Fibroblast of the aortic adventitia (primary cell): ENCODE measurements around the gene VPS36. TPM values are rescaled to one million over a fixed set of nuclear protein-coding genes. Genes with fewer than 3 reads are reported as not detected.
A peak's percentile ranks its signal among the peaks of the same experiment; 100 is the strongest.

Source experiments
- DNase-seq: peaks from one replicate; pipeline ENCODE4 v3.0.0-alpha.2; 2010; ENCODE audit warnings: low read depth
- H3K4me3 ChIP-seq: 2 replicates; pipeline ENCODE4 v1.5.1; 2011; ENCODE audit warnings: low read depth, mild to moderate bottlenecking, control low read depth, low read length, moderate library complexity
- total RNA-seq: library from RNA; depleted of rRNA; stranded (reverse); fragments of >200 nt; gene quantifications from 2 replicates; pipeline ENCODE4 v1.2.3, GENCODE V29; 2012; ENCODE audit warnings: low replicate concordance
- TF ChIP-seq, protein P1 (sequence below): IDR thresholded peaks from 2 replicates; pipeline ENCODE4 v1.5.1; 2011; ENCODE audit warnings: mild to moderate bottlenecking, low read length, control low read depth, inconsistent platforms; ENCODE audit not compliant: insufficient read depth

Gene VPS36
- total RNA-seq, 1 donor: 39.1 TPM

DNA sequence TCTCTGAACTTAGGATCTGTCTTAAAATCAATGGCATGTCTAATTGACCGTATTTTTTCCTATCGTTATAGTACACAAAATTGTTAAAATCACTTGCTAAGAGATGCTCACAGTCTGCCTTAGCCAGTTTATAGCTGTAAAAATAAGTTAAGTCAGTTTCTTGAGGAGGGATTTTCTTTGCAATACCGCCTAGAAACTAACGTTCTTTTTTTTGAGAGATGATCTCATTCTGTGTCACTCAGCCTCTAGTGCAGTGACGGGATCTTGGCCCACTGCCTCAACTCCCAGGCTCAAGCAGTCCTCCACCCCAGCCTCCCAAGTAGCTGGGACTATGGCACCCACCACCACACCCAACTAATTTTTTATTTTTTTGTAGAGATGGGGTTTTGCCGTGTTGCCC is 9.2 kb upstream of the VPS36 start:
- TF ChIP-seq, protein P1, sequence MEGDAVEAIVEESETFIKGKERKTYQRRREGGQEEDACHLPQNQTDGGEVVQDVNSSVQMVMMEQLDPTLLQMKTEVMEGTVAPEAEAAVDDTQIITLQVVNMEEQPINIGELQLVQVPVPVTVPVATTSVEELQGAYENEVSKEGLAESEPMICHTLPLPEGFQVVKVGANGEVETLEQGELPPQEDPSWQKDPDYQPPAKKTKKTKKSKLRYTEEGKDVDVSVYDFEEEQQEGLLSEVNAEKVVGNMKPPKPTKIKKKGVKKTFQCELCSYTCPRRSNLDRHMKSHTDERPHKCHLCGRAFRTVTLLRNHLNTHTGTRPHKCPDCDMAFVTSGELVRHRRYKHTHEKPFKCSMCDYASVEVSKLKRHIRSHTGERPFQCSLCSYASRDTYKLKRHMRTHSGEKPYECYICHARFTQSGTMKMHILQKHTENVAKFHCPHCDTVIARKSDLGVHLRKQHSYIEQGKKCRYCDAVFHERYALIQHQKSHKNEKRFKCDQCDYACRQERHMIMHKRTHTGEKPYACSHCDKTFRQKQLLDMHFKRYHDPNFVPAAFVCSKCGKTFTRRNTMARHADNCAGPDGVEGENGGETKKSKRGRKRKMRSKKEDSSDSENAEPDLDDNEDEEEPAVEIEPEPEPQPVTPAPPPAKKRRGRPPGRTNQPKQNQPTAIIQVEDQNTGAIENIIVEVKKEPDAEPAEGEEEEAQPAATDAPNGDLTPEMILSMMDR: no peak
- no peak overlapping the region for H3K4me3 ChIP-seq
- DNase-seq: peak; percentile 36

DNA sequence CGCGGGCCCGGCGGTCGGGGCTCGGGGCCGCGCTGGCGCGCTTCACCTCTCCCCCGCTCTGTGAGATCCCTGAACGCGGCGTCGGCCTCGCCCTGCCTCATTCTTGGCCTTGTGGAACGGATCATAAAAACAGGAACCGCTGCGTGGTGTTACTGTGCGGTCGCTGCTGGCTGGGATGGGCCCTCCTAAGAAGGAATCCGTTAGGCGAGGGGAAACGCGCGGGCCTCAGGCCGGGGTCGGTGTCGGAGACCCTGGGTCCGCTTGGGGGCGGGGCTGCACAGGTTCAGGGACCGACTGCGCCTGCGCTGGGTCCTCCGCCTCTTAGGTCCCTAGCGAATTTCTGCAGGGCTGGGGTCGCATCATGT is 5.2 kb upstream of the VPS36 start:
- peak; percentile 66 for DNase-seq
- peak overlapping the region; percentile 97 for H3K4me3 ChIP-seq
- TF ChIP-seq, protein P1: no peak

DNA sequence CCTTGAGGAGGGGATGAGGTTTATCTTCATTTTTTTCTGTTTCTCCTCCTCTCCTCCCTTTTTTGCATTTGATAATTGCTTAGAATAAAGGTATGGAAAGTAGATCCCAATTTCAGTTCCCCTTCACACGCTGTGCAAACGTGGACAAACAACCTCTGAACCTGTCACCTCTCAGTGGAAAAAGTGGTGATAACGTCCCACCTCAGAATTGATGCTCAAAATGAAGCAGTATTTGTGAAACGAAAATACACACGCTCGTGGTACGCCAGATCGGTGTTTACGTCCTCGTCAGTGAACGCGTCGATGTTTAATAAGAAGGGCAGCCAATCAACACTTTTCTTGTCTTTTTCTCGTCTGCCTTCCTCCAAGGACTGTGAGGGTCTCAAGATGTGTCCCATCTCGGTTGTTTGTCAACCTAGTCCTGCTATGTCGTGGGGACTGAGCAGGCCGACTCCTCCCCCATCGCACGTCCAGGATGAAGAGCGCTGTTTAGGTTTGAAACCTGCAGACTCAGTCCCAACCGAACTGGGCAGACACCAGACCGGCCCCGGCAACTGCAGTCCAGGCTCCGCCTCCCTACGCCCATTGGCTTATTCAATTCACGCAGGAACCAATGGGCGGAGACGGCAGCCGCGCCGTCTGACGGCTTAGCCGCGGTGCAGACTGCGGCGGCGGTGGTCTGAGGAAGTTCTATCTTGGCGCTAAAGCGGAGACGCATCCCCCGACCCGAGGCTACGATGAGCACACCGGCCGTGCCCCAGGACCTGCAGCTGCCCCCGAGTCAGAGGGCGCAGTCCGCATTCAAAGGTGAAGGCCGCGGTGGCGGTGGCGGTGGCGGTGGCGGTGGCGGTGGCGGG is 4.6 kb upstream of the VPS36 start, which contains the start of gene CKAP2:
CKAP2 (plus strand) TSS at position 659 of the 857 bp plus-strand sequence; CDS start at position 738, 79 bp downstream.
- DNase-seq: peak; percentile 91
- peak within 1 kb of the TSS; percentile 97 for H3K4me3 ChIP-seq
- TF ChIP-seq, protein P1: no peak

DNA sequence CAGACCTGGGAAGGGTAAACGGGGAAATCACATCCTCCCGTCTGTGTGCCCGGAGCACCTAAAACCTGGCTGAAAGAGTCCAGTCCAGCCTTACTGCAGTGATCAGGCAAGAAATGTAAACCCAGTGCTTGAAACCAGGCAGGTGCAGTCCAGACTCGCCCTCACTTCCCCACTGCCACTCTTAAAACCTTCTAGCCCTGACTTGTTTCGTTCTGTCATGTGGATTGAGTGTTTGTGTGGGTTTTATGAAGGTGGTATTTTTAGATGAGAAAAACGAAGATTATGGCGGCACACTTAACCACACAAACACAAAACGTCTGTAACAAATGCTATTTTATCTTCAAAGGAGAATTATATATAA is 4.0 kb upstream of the VPS36 start:
- H3K4me3 ChIP-seq: peak overlapping the region; percentile 97
- DNase-seq: peak; percentile 10
- TF ChIP-seq, protein P1: no peak

DNA sequence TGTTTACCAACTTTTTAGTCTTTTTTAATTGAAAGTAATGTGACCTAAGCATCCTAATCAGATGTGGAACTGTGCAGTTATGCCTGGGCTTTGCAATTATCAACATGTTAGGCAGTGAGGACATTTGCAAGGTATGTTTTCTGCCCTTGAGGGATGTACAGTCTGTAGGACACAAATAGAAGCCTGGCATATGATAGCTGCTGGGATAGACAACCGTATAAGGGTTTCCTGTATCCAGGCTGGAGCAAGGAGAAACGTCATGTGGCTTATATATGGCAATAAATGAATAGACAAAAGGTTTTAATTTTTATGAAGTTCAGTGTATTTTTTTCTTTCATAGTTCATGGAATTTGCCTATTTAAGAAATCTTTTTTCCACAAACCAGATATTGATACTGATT is 2.0 kb upstream of the VPS36 start:
- DNase-seq: no peak
- TF ChIP-seq, protein P1: no peak
- no peak overlapping the region for H3K4me3 ChIP-seq

DNA sequence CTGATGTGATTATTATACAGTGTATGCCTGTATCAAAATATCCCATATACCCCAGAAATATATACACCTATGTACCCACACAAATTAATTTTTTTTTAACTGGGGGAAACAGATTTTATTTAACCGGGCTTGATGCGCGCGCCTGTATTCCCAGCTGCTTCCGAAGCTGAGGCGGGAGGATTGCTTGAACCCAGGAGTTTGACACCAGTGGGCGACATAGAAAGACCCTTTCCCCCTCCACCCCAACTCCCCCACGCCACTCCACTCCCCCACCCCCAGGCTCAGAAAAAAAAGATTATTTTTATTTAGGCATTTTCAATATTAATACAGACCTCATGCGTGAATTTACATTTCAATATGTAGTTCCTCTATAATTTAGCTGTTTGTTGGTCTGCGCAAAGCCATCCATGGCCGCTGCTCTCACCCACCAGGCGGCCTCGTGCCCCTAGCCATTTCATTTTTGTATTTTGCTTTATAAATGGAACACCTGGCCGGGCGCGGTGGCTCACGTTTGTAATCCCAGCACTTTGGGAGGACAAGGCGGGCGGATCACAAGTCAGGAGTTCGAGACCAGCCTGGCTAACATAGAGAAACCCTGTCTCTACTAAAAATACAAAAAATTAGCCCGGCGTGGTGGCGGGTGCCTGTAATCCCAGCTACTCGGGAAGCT is 836 bp upstream of the VPS36 start:
- TF ChIP-seq, protein P1: no peak
- DNase-seq: no peak
- no peak overlapping the region for H3K4me3 ChIP-seq
